ENCODE data around the gene LSP1.

LSP1 gene

GRCh38 chr11:1896468-1896867 is 43.6 kb downstream of the LSP1 start:
- no peak for TF ChIP-seq GATA2 (IDR thresholded peaks at IDR 0.05; ENCODE audit: low read depth, low read length)
- no peak for TF ChIP-seq GATA3 (IDR thresholded peaks at IDR 0.05; ENCODE audit: low read depth, low read length)

GRCh38 chr11:1896923-1897322 is 44.0 kb downstream of the LSP1 start:
- no peak for TF ChIP-seq GATA2 (IDR thresholded peaks at IDR 0.05; ENCODE audit: low read depth, low read length)
- no peak for TF ChIP-seq GATA3 (IDR thresholded peaks at IDR 0.05; ENCODE audit: low read depth, low read length)

GRCh38 chr11:1899090-1899489 is 46.2 kb downstream of the LSP1 start:
- TF ChIP-seq GATA2 (IDR thresholded peaks at IDR 0.05; ENCODE audit: low read depth, low read length) (no peak), GATA3 (IDR thresholded peaks at IDR 0.05; ENCODE audit: low read depth, low read length) (no peak)

DNA sequence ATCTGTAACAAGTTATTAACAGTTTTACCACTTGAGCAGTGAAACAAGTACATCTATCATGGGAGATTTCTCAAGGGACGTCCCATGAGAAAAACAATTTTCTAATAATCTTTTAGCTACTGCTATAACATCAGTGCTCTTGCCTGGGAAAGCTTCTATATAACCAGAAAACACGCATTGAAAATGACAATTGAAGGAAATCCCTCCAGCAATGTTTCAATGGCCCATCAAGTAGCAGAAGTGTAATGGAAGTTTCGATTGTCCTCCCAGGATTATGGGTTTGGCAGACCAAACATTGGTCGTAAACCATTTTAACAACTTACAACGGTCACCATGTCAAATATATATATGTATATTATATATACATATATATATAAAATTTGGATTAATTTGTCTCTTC is 46.8 kb downstream of the LSP1 start:
- TF ChIP-seq GATA2 (IDR thresholded peaks at IDR 0.05; ENCODE audit: low read depth, low read length) (no peak), GATA3 (IDR thresholded peaks at IDR 0.05; ENCODE audit: low read depth, low read length) (no peak)

GRCh38 chr11:1906181-1906580 is 53.3 kb downstream of the LSP1 start:
- TF ChIP-seq GATA2 (IDR thresholded peaks at IDR 0.05; ENCODE audit: low read depth, low read length) (no peak), GATA3 (IDR thresholded peaks at IDR 0.05; ENCODE audit: low read depth, low read length) (no peak)

- TF ChIP-seq GATA3 (IDR thresholded peaks at IDR 0.05; ENCODE audit: low read depth, low read length) (no peak), GATA2 (IDR thresholded peaks at IDR 0.05; ENCODE audit: low read depth, low read length) (no peak)
These were observed 53.9 kb downstream of the LSP1 start for GRCh38 chr11:1906611-1907423.

- TF ChIP-seq GATA2 (IDR thresholded peaks at IDR 0.05; ENCODE audit: low read depth, low read length) (no peak), GATA3 (IDR thresholded peaks at IDR 0.05; ENCODE audit: low read depth, low read length) (no peak)
These were observed 55.7 kb downstream of the LSP1 start for GRCh38 chr11:1908618-1909017.

DNA sequence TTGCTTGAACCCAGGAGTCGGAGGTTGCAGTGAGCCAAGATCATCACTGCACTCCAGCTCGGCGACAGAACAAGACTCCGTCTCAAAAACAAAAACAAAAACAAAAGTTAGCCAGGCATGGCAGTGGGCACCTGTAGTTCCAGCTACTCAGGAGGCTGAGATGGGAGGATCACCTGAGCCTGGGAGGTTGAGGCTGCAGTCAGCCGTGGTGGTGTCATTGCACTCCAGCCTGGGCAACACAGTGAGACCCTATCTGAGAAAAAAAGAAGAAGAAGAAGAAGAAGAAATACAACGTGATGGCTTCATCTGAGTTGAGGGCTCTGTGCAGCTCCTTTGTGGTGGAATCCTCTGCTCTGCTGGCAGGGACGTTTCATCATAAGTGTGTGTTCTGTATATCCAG is 56.6 kb downstream of the LSP1 start:
- no peak for TF ChIP-seq GATA3 (IDR thresholded peaks at IDR 0.05; ENCODE audit: low read depth, low read length)
- TF ChIP-seq GATA2 (IDR thresholded peaks at IDR 0.05; ENCODE audit: low read depth, low read length), result no peak

DNA sequence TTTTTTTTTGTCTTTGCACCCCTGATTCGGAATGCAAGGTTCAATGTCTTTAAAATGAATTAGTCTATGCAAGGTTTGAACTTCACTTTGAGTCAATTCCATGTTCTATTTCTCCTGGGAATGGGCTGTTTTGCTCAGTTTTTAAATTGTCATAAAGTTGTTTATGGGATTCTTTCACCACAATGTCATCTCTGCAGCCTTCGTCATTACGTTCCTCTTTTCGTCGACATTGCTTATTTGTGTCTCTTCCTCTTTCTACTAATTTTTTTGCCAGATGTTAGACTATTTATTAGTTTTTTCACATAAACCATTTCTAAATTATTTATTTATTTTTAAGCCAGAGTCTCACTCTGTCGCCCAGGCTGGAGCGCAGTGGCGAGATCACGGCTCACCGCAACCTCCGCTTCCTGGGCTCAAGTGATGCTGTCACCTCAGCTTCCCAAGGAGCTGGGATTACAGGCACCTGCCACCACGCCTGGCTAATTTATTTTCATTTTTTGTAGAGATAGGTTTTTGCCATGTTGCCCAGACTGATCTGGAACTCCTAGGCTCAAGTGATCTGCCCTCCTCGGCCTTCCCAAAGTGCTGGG is 59.5 kb downstream of the LSP1 start:
- TF ChIP-seq GATA3 (IDR thresholded peaks at IDR 0.05; ENCODE audit: low read depth, low read length), result no peak
- TF ChIP-seq GATA2 (IDR thresholded peaks at IDR 0.05; ENCODE audit: low read depth, low read length), result no peak

DNA sequence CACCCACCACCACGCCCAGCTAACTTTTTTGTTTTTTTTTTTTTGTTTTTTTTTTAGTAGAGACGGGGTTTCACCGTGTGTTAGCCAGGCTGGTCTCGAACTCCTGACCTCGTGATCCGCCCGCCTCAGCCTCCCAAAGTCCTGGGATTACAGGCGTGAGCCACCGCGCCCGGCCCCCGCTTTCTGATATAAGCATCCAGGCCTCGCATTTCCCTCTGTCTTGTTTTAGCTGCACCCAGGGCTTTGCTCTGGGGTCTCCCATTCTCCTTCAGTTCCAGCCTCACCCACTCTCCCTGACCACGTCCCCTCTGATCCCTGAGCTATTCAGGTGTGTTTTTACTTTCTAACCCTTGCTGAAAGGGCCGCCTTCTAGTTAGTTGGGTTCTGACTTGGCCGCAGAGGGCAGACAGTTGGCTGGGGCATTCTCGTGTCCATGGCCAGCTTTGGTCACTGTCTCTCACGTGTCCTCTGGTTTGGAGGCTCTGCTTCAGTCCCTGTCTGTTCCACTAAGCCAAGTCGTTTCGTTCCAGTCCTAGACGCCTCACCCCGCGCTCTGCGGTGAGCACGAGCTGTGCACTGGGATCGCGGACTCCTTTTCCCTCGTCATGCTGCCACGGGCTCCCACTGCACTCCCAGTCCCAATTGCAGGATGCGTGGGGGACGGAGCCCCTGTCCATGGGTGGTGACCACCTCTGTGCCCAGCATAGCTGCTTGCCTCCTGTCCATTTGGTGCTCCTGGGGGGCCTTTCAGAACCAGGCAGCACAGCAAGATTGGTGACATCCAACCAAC is 60.6 kb downstream of the LSP1 start:
- TF ChIP-seq GATA2 (IDR thresholded peaks at IDR 0.05; ENCODE audit: low read depth, low read length) (no peak), GATA3 (IDR thresholded peaks at IDR 0.05; ENCODE audit: low read depth, low read length) (no peak)

- TF ChIP-seq GATA3 (IDR thresholded peaks at IDR 0.05; ENCODE audit: low read depth, low read length) (no peak), GATA2 (IDR thresholded peaks at IDR 0.05; ENCODE audit: low read depth, low read length) (no peak)
These were observed 62.9 kb downstream of the LSP1 start for GRCh38 chr11:1915795-1916131.

GRCh38 chr11:1916132-1916985 is 63.5 kb downstream of the LSP1 start:
- TF ChIP-seq GATA3 (IDR thresholded peaks at IDR 0.05; ENCODE audit: low read depth, low read length), result no peak
- TF ChIP-seq GATA2 (IDR thresholded peaks at IDR 0.05; ENCODE audit: low read depth, low read length), result no peak

DNA sequence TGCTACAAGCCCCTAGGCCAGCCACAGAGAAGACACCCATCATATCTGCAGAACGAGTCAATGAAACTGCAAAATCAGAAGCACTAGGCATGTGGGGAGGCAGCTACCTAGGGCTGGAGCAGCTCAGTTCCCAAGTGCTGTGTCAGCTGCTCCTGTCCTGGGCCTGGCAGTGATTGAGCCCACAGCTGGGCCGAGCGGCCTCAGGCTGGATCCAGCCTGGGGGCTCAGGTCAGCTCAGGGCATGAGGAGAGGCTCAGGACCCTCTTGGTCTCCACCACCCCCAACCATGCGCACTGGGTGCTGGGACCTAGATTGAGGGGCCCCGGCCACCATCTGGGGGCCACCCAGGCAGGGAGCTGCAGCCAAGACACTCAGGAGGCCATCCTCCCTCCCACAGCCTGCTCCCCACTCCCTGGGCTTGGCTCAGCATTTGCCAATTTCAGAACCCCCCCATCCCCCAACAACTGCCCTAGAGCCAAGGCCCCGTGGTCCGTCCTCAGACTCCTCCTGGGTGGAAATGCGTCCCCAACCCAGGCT is 64.2 kb downstream of the LSP1 start:
- no peak for TF ChIP-seq GATA3 (IDR thresholded peaks at IDR 0.05; ENCODE audit: low read depth, low read length)
- TF ChIP-seq GATA2 (IDR thresholded peaks at IDR 0.05; ENCODE audit: low read depth, low read length), result no peak
